Measurements from ENCODE around the gene KCNE4. TPM values are rescaled to one million over a fixed set of nuclear protein-coding genes. Genes with fewer than 3 reads are reported as not detected.

KCNE4 gene
- total and polyA plus RNA-seq, 9 of the 15 experiments (the other 6 are each of a cell fraction or from before 2014, with no cell fraction given) = not detected

GRCh38 chr2:223037445-223037800, 14.6 kb upstream of the KCNE4 start:
- Histone ChIP-seq H4K20me1 (replicated peaks; ENCODE audit: control insufficient read depth, insufficient read depth, low read length) (no peaks in the 10 kb centered on the region), H3K27ac (ENCODE audit: extremely low read depth, low read depth, low read length) (no peak overlapping the region), H3K9me3 (replicated peaks; ENCODE audit: control insufficient read depth, insufficient read depth, low read depth, low read length) (no peaks in the 10 kb centered on the region), H3K27me3 (ENCODE audit: control insufficient read depth in 2 of 2, insufficient read depth in 2 of 2, low read length in 2 of 2) (no peaks in the 10 kb centered on the region), H3K4me1 (replicated peaks in 1 of 2; ENCODE audit: control insufficient read depth in 2 of 2, insufficient read depth in 2 of 2, low read length in 2 of 2) (peaks cover 4 to 15% of the 10 kb centered on the region in 2 experiments; a peak in 3 of 5 replicates), H3K4me2 (ENCODE audit: insufficient read depth, low read length) (no peak overlapping the region), H3K9ac (ENCODE audit: insufficient read depth in 1 of 2, low read depth in 2 of 2, low read length in 2 of 2) (no peak overlapping the region), H3K79me2 (ENCODE audit: control insufficient read depth, insufficient read depth, low read length) (no peaks in the 10 kb centered on the region), H3K9me1 (ENCODE audit: control insufficient read depth, insufficient read depth, low read length) (no peaks in the 10 kb centered on the region), H3K36me3 (ENCODE audit: control insufficient read depth, insufficient read depth, low read length) (no peaks in the 10 kb centered on the region), H3K4me3 (no peak overlapping the region), H2AFZ (ENCODE audit: low read depth, low read length) (no peak overlapping the region)
- ATAC-seq (no peak), DNase-seq (ENCODE audit: extremely low read depth in 1 of 4, low spot score in 3 of 4) (no peak), FAIRE-seq (no peak)
- ChIA-PET CTCF (ENCODE audit: low intra/inter-chr PET ratio) (no interaction called here), POLR2A (no interaction called here)
- peak; percentile 62; the same call in 1 of the 2 replicates for TF ChIP-seq ZNF592 (IDR thresholded peaks at IDR 0.05)
- peak; percentile 27; the same call in 1 of the 2 replicates for TF ChIP-seq DDX20 (tag; IDR thresholded peaks at IDR 0.05; ENCODE audit: low read depth)
- no peak for TF ChIP-seq ETV1 (tag; conservative IDR thresholded peaks at IDR 0.05; ENCODE audit: low read depth)
- no peak for TF ChIP-seq NR4A1 (CRISPR knock-in tag; IDR thresholded peaks at IDR 0.05)
- TF ChIP-seq NR4A1 (tag; IDR thresholded peaks at IDR 0.05) = 0 out of 2 replicates have a peak, but pooled peaks have one; percentile 29
- TF ChIP-seq PTTG1 (tag; IDR thresholded peaks at IDR 0.05; ENCODE audit: low read depth) = peak; percentile 64; the same call in 1 of the 2 replicates
- intact Hi-C loops (cut with micrococcal nuclease) = no loop called here
- in situ Hi-C loops (cut with MboI) = no loop called here
- no TSS peak for BruUV-seq (replicated peaks)
- WGBS (ENCODE audit: insufficient coverage, low coverage, missing lambda C conversion rate) = 28% methylated on average over 2 of the region's 2 CpGs
